ENCODE data around the gene MRGPRE.

Gene MRGPRE

DNA sequence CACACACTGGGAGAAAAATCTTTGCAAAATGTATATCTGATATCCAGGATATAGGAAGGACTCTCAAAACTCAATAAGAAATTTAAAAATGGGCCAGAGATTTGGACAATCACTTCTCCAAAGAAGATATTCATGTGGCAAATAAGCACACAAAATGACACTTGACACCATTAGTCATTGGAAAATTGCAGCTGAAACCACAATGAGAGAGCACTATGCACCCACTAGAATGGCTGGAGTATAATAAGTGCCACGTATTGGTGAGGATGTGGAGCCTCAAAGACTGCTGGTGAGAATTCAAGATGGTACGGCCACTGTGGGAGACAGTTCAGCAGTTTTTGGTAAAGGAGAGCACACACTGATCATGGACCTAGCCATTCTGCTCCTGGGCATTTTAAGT is 54.3 kb downstream of the MRGPRE start:
- no peak for FAIRE-seq
